H9 (cell line): ENCODE data around the gene UCP2. TPM values are rescaled to one million over a fixed set of nuclear protein-coding genes. Genes with fewer than 3 reads are reported as not detected.

ENCODE experiments used
- DNase-seq: peaks from one replicate; pipeline ENCODE4 v3.0.0-alpha.2; 2017
- H2AFZ ChIP-seq: one replicate; pipeline ENCODE4 v1.6.1; 2013; ENCODE audit warnings: mild to moderate bottlenecking, low read length, control low read depth, moderate library complexity
- H2AK5ac ChIP-seq: 2 replicates; pipeline ENCODE4 v1.6.1; 2013; ENCODE audit warnings: low read length, control low read depth, mixed read lengths; ENCODE audit not compliant: insufficient read length
- H2BK120ac ChIP-seq: one replicate; pipeline ENCODE4 v1.6.1; 2013; ENCODE audit warnings: low read depth, mild to moderate bottlenecking, low read length, control low read depth, inconsistent platforms; ENCODE audit not compliant: poor library complexity, severe bottlenecking
- H2BK12ac ChIP-seq: 2 replicates; pipeline ENCODE4 v1.6.1; 2013; ENCODE audit warnings: low read length, control low read depth, mixed read lengths, low read depth; ENCODE audit not compliant: insufficient read length
- H2BK15ac ChIP-seq: 2 replicates; pipeline ENCODE4 v1.6.1; 2013; ENCODE audit warnings: low read depth, low read length, control low read depth
- H2BK20ac ChIP-seq: one replicate; pipeline ENCODE4 v1.6.1; 2013; ENCODE audit warnings: low read depth, mild to moderate bottlenecking, low read length, control low read depth, inconsistent platforms; ENCODE audit not compliant: poor library complexity, severe bottlenecking
- H2BK5ac ChIP-seq: 2 replicates; pipeline ENCODE4 v1.6.1; 2013; ENCODE audit warnings: low read length, control low read depth, mixed read lengths; ENCODE audit not compliant: insufficient read length
- H3K14ac ChIP-seq: 2 replicates; pipeline ENCODE4 v1.6.1; 2013; ENCODE audit warnings: low read length, control low read depth; ENCODE audit not compliant: insufficient read depth
- H3K18ac ChIP-seq: 2 replicates; pipeline ENCODE4 v1.6.1; 2013; ENCODE audit warnings: low read depth, mild to moderate bottlenecking, mixed read lengths, low read length, control low read depth; ENCODE audit not compliant: insufficient read length
- H3K23ac ChIP-seq: 2 replicates; pipeline ENCODE4 v1.6.1; 2013; ENCODE audit warnings: low read length, control low read depth, mixed read lengths, low read depth; ENCODE audit not compliant: insufficient read length
- H3K23me2 ChIP-seq: 2 replicates; pipeline ENCODE4 v1.6.1; 2013; ENCODE audit warnings: low read depth, mild to moderate bottlenecking, mixed read lengths, low read length, control low read depth; ENCODE audit not compliant: insufficient read length, poor library complexity, severe bottlenecking
- H3K27ac ChIP-seq: 2 replicates; pipeline ENCODE4 v1.5.1; 2013; ENCODE audit warnings: low read length, control low read depth, mixed read lengths, low read depth; ENCODE audit not compliant: insufficient read length
- H3K27me3 ChIP-seq: 2 replicates; pipeline ENCODE4 v1.6.1; 2013; ENCODE audit warnings: low read length, control low read depth, inconsistent platforms; ENCODE audit not compliant: insufficient read depth
- H3K4ac ChIP-seq: 2 replicates; pipeline ENCODE4 v1.6.1; 2013; ENCODE audit warnings: low read depth, mild to moderate bottlenecking, control low read depth, inconsistent platforms, low read length, moderate library complexity
- H3K4me1 ChIP-seq: 2 replicates; pipeline ENCODE4 v1.6.1; 2013; ENCODE audit warnings: low read length, control low read depth, inconsistent platforms; ENCODE audit not compliant: insufficient read depth
- H3K4me2 ChIP-seq: 2 replicates; pipeline ENCODE4 v1.6.1; 2013; ENCODE audit warnings: low read length, control low read depth, mixed read lengths; ENCODE audit not compliant: insufficient read length, insufficient read depth
- H3K56ac ChIP-seq: 2 replicates; pipeline ENCODE4 v1.6.1; 2013; ENCODE audit warnings: low read depth, mild to moderate bottlenecking, mixed read lengths, low read length, control low read depth; ENCODE audit not compliant: insufficient read length
- H3K79me1 ChIP-seq: 2 replicates; pipeline ENCODE4 v1.6.1; 2013; ENCODE audit warnings: low read depth, mild to moderate bottlenecking, moderate library complexity, low read length, control low read depth, inconsistent platforms; ENCODE audit not compliant: insufficient read depth, poor library complexity, severe bottlenecking
- H3K79me2 ChIP-seq: 2 replicates; pipeline ENCODE4 v1.6.1; 2013; ENCODE audit warnings: low read length, control low read depth, inconsistent platforms; ENCODE audit not compliant: insufficient read depth
- H3K9ac ChIP-seq: 2 replicates; pipeline ENCODE4 v1.6.1; 2013; ENCODE audit warnings: low read length, control low read depth, mixed read lengths; ENCODE audit not compliant: insufficient read length; ENCODE audit errors: extremely low read depth
- H3K9me3 ChIP-seq: one replicate; pipeline ENCODE4 v1.6.1; 2013; ENCODE audit warnings: low read depth, low read length, inconsistent platforms; ENCODE audit not compliant: control insufficient read depth
- H3T11ph ChIP-seq: one replicate; pipeline ENCODE4 v1.6.1; 2013; ENCODE audit warnings: mild to moderate bottlenecking, low read length, control low read depth, inconsistent platforms
- H4K20me1 ChIP-seq: one replicate; pipeline ENCODE4 v1.6.1; 2013; ENCODE audit not compliant: control insufficient read depth, insufficient read length, insufficient read depth
- H4K5ac ChIP-seq: 2 replicates; pipeline ENCODE4 v1.6.1; 2013; ENCODE audit warnings: low read depth, mild to moderate bottlenecking, mixed read lengths, low read length, control low read depth; ENCODE audit not compliant: insufficient read length
- H4K8ac ChIP-seq: replicated peaks from 2 replicates; pipeline ENCODE4 v1.6.1; 2013; ENCODE audit warnings: low read length, control low read depth, mixed read lengths, low read depth; ENCODE audit not compliant: insufficient read length
- H4K91ac ChIP-seq: 2 replicates; pipeline ENCODE4 v1.6.1; 2013; ENCODE audit warnings: low read depth, mild to moderate bottlenecking, moderate library complexity, mixed read lengths, low read length, control low read depth; ENCODE audit not compliant: insufficient read length
- H3K27ac Mint-ChIP-seq, 3 experiments: 2 replicates in 2 of 3; 3 replicates in 1 of 3; pipeline ENCODE4 v1.8.0; 2020 to 2021; ENCODE audit warnings: mixed read lengths in 3 of 3, mild to moderate bottlenecking in 1 of 3, moderate library complexity in 1 of 3
- H3K27me3 Mint-ChIP-seq: 2 replicates; pipeline ENCODE4 v1.8.0; 2021; ENCODE audit warnings: low read depth, mild to moderate bottlenecking, moderate library complexity, mixed read lengths
- H3K36me3 Mint-ChIP-seq, 3 experiments: 2 replicates in 2 of 3; 3 replicates in 1 of 3; pipeline ENCODE4 v1.8.0; 2020 to 2021; ENCODE audit warnings: low read depth in 3 of 3, mixed read lengths in 3 of 3; ENCODE audit not compliant: insufficient read depth in 1 of 3
- H3K4me1 Mint-ChIP-seq, 2 experiments: 2 replicates each; pipeline ENCODE4 v1.8.0; 2020; ENCODE audit warnings: mixed read lengths in 2 of 2
- H3K4me3 Mint-ChIP-seq, 2 experiments: 2 replicates in 1 of 2; 3 replicates in 1 of 2; pipeline ENCODE4 v1.8.0; 2020 to 2021; ENCODE audit warnings: mild to moderate bottlenecking in 2 of 2, mixed read lengths in 2 of 2, moderate library complexity in 1 of 2
- H3K9me3 Mint-ChIP-seq, 2 experiments: 2 replicates in 1 of 2; 3 replicates in 1 of 2; pipeline ENCODE4 v1.8.0; 2020; ENCODE audit warnings: mild to moderate bottlenecking in 2 of 2, mixed read lengths in 2 of 2, moderate library complexity in 1 of 2
- CTCF ChIP-seq: fragments of 200-600 bp; sonication (generic); conservative IDR thresholded peaks from 3 replicates; pipeline ENCODE4 v1.8.0; 2021; ENCODE audit warnings: antibody characterized with exemption, mild to moderate bottlenecking
- WGBS: extraction: QIAGEN DNeasy Blood & Tissue Kit; methylation state at CpG from one replicate; pipeline ENCODE4 v1.1.7; 2013; ENCODE audit warnings: missing lambda C conversion rate, low lambda C conversion rate, mixed read lengths; ENCODE audit not compliant: insufficient read length; ENCODE audit errors: extremely low coverage; 5-methylcytosine and 5-hydroxymethylcytosine counted together
- total RNA-seq: library from RNA; stranded (reverse); gene quantifications from 2 replicates; pipeline ENCODE4 v1.2.1, GENCODE V29; 2021

The UCP2 gene
- total RNA-seq, 1 experiment from 2014 or later = 62.1 TPM

- no CpG with 5 or more reads among the region's 6 CpGs for WGBS
- no peak overlapping the region for H4K8ac ChIP-seq
- no peak overlapping the region for H3K56ac ChIP-seq
- no peak overlapping the region for H2BK15ac ChIP-seq
- H2AFZ ChIP-seq = no peak overlapping the region
- peaks cover 11% of the 10 kb centered on the region for H3K23me2 ChIP-seq
- no peak overlapping the region for H4K5ac ChIP-seq
- H3K4me3 Mint-ChIP-seq = peak overlapping the region in 1 of 2 experiments; percentile 97; a peak in 2 of 5 replicates
- peaks cover 45 to 62% (median 62%) of the 10 kb centered on the region in 3 experiments; a peak in 6 of 7 replicates for H3K36me3 Mint-ChIP-seq
- H3K4ac ChIP-seq = no peak overlapping the region
- no peak overlapping the region for H2BK5ac ChIP-seq
- H2BK12ac ChIP-seq = no peak overlapping the region
- H3K4me1 ChIP-seq = no peaks in the 10 kb centered on the region; the same call in 1 of the 2 replicates
- no peaks in the 10 kb centered on the region for H3K79me1 ChIP-seq
- no peak overlapping the region for H3T11ph ChIP-seq
- H3K23ac ChIP-seq = no peak overlapping the region
- H2AK5ac ChIP-seq = no peak overlapping the region
- peaks cover 22% of the 10 kb centered on the region for H3K27me3 Mint-ChIP-seq
- no peak overlapping the region for H3K4me2 ChIP-seq
- no peak overlapping the region for H2BK120ac ChIP-seq
- no peak for TF ChIP-seq CTCF
- H3K79me2 ChIP-seq = 0 out of 2 replicates have a peak, but pooled peaks cover 2% of the 10 kb centered on the region
- no peak overlapping the region for H3K14ac ChIP-seq
- H4K91ac ChIP-seq = no peak overlapping the region
- H3K4me1 Mint-ChIP-seq = peaks cover 31 to 41% of the 10 kb centered on the region in 2 experiments
- H3K27ac Mint-ChIP-seq = peak overlapping the region in 2 of 3 experiments; percentile 44 to 69; a peak in 4 of 7 replicates
- H3K9me3 Mint-ChIP-seq = no peaks in the 10 kb centered on the region; a peak in 1 of 5 replicates
- peak; percentile 56 for DNase-seq
- H3K9ac ChIP-seq = no peak overlapping the region
- no peaks in the 10 kb centered on the region for H3K9me3 ChIP-seq
- no peak overlapping the region for H2BK20ac ChIP-seq
- H3K18ac ChIP-seq = no peak overlapping the region
- H3K27me3 ChIP-seq = no peaks in the 10 kb centered on the region
- H4K20me1 ChIP-seq = no peaks in the 10 kb centered on the region
- no peak overlapping the region for H3K27ac ChIP-seq
Measured at GRCh38 chr11:73980001-73980961, 2.4 kb downstream of the UCP2 start.
